CD4-positive, alpha-beta T cell (primary cell): ENCODE results near the gene TMEM184C. TPM values are rescaled to one million over a fixed set of nuclear protein-coding genes. Genes with fewer than 3 reads are reported as not detected.
A peak's percentile ranks its signal among the peaks of the same experiment; 100 is the strongest.

ENCODE experiments used
- ATAC-seq: fragments of 200-7000 bp; cut with Tn5 transposase; one replicate; pipeline ENCODE4 v1.10.0; 2022; ENCODE audit warnings: mild to moderate bottlenecking; ENCODE audit not compliant: poor library complexity
- CTCF ChIA-PET: fragments of 350-600 bp; sonication (Branson Sonifier 250); formaldehyde crosslinking; loops from one replicate; lab custom pipeline; 2021; ENCODE audit warnings: antibody characterized with exemption, inconsistent platforms; lab: Charles Lee
- POLR2A ChIA-PET: fragments of 350-600 bp; sonication (Branson Sonifier 250); formaldehyde crosslinking; loops from one replicate; lab custom pipeline; 2021; ENCODE audit warnings: antibody characterized with exemption, inconsistent platforms; lab: Charles Lee
- DNase-seq, 14 experiments: peaks; one replicate each; pipeline ENCODE4 v3.0.0-alpha.2; 2013 to 2020; ENCODE audit warnings: mixed read lengths in 2 of 14
- H3K27ac ChIP-seq, 2 donors: one replicate each; pipeline versions ENCODE4 v1.5.1 to v1.7.0; 2013; ENCODE audit warnings: low read length in 2 of 2, low read depth in 1 of 2, mild to moderate bottlenecking in 1 of 2
- H3K27me3 ChIP-seq, 2 experiments: 1 replicate in 1 of 2; 2 replicates in 1 of 2; pipeline versions ENCODE4 v1.6.1 to v1.7.0; 2013; ENCODE audit warnings: low read length in 2 of 2, control low read depth in 1 of 2, mild to moderate bottlenecking in 1 of 2, moderate library complexity in 1 of 2; ENCODE audit not compliant: insufficient read depth in 2 of 2, control insufficient read depth in 1 of 2
- H3K36me3 ChIP-seq: one replicate; pipeline ENCODE4 v1.6.1; 2013; ENCODE audit warnings: low read length, control low read depth; ENCODE audit not compliant: insufficient read depth
- H3K4me1 ChIP-seq: one replicate; pipeline ENCODE4 v1.6.1; 2013; ENCODE audit warnings: low read length, control low read depth; ENCODE audit not compliant: insufficient read depth
- H3K4me3 ChIP-seq: one replicate; pipeline ENCODE4 v1.5.1; 2013; ENCODE audit warnings: mild to moderate bottlenecking, low read length, moderate library complexity
- H3K9me3 ChIP-seq, 2 experiments: 1 replicate in 1 of 2; 2 replicates in 1 of 2; pipeline versions ENCODE4 v1.6.1 to v1.7.0; 2013; ENCODE audit warnings: low read length in 2 of 2, mild to moderate bottlenecking in 2 of 2, control low read depth in 1 of 2, moderate library complexity in 1 of 2; ENCODE audit not compliant: control insufficient read depth in 1 of 2, insufficient read depth in 1 of 2
- H3K27ac Mint-ChIP-seq: one replicate; pipeline ENCODE4 v1.8.0; 2020; ENCODE audit warnings: mixed read lengths
- H3K27me3 Mint-ChIP-seq: one replicate; pipeline ENCODE4 v1.8.0; 2021; ENCODE audit warnings: mixed read lengths
- H3K36me3 Mint-ChIP-seq: one replicate; pipeline ENCODE4 v1.8.0; 2021; ENCODE audit warnings: low read depth, mixed read lengths
- H3K4me1 Mint-ChIP-seq: one replicate; pipeline ENCODE4 v1.8.0; 2021; ENCODE audit warnings: low read depth, mixed read lengths
- H3K4me3 Mint-ChIP-seq: one replicate; pipeline ENCODE4 v1.8.0; 2020; ENCODE audit warnings: mild to moderate bottlenecking, mixed read lengths
- H3K9me3 Mint-ChIP-seq: one replicate; pipeline ENCODE4 v1.8.0; 2020; ENCODE audit warnings: mixed read lengths
- CTCF ChIP-seq: fragments of 200-600 bp; IDR thresholded peaks from one replicate; pipeline ENCODE4 v1.8.0; 2022; ENCODE audit warnings: antibody characterized with exemption, mild to moderate bottlenecking
- intact Hi-C, 2 experiments: fragments of 100-400 bp; cut with DNase I in 1 of 2; cut with micrococcal nuclease in 1 of 2; formaldehyde crosslinking; loops; one replicate each; pipeline versions ENCODE4 v1.15.1 to v1.9.0; 2023 to 2025; cut with DNase I, micrococcal nuclease
- total RNA-seq, 174 experiments: library from RNA in 2 of 174; stranded (reverse) in 2 of 174; gene quantifications; one replicate each; pipeline ENCODE4 v1.2.3 and lab custom pipeline; 2021 to 2026

The TMEM184C gene
- total RNA-seq, 2 experiments from 2014 or later: 10.0 to 10.1 TPM

- intact Hi-C loops: loop anchor here (1.0 to 10.0 kb wide), 3 partner anchors 271 to 582 kb away; no protein-coding TSS in a partner anchor
- no peak for TF ChIP-seq CTCF
- no peaks in the 10 kb centered on the region for H3K36me3 Mint-ChIP-seq
- Histone ChIP-seq H3K27me3 (peaks cover 0 to 3% of the 10 kb centered on the region in 2 experiments), H3K36me3 (no peaks in the 10 kb centered on the region), H3K4me3 (no peak overlapping the region), H3K4me1 (peaks cover 6% of the 10 kb centered on the region), H3K9me3 (no peaks in the 10 kb centered on the region), H3K27ac (no peak overlapping the region)
- H3K4me1 Mint-ChIP-seq: no peaks in the 10 kb centered on the region
- H3K4me3 Mint-ChIP-seq: no peak overlapping the region
- POLR2A ChIA-PET: no interaction called here
- peaks cover 4% of the 10 kb centered on the region for H3K27me3 Mint-ChIP-seq
- peak in 1 of 14 experiments; percentile 3 for DNase-seq
- CTCF ChIA-PET: interaction anchor here (1.2 kb wide), 1 partner anchor 271 kb away, joined by 3 read pairs; no protein-coding TSS in a partner anchor
- ATAC-seq: no peak
- no peaks in the 10 kb centered on the region for H3K9me3 Mint-ChIP-seq
- no peak overlapping the region for H3K27ac Mint-ChIP-seq
Measured at GRCh38 chr4:147596377-147596776, 20.8 kb upstream of the TMEM184C start.

GRCh38 chr4:147596981-147597380, 20.2 kb upstream of the TMEM184C start:
- Histone ChIP-seq H3K4me1 (peaks cover 6% of the 10 kb centered on the region), H3K27ac (no peak overlapping the region), H3K36me3 (no peaks in the 10 kb centered on the region), H3K4me3 (no peak overlapping the region), H3K27me3 (peaks cover 0 to 3% of the 10 kb centered on the region in 2 experiments), H3K9me3 (no peaks in the 10 kb centered on the region)
- DNase-seq: no peak
- Mint-ChIP-seq H3K9me3 (no peaks in the 10 kb centered on the region), H3K4me1 (no peaks in the 10 kb centered on the region), H3K27ac (no peak overlapping the region), H3K36me3 (no peaks in the 10 kb centered on the region), H3K27me3 (peaks cover 4% of the 10 kb centered on the region), H3K4me3 (no peak overlapping the region)
- intact Hi-C loops: loop anchor here (1.0 to 10.0 kb wide), 3 partner anchors 270 to 582 kb away; no protein-coding TSS in a partner anchor
- no peak for ATAC-seq
- CTCF ChIA-PET: interaction anchor here (1.1 kb wide), 1 partner anchor 23 kb away, joined by 3 read pairs; no protein-coding TSS in a partner anchor
- POLR2A ChIA-PET: no interaction called here
- no peak for TF ChIP-seq CTCF

GRCh38 chr4:147597561-147597960, 19.6 kb upstream of the TMEM184C start:
- intact Hi-C loops: loop anchor here in 1 of 2 experiments (5.0 to 10.0 kb wide), 2 partner anchors 270 to 583 kb away; no protein-coding TSS in a partner anchor
- DNase-seq (no peak), ATAC-seq (no peak)
- Mint-ChIP-seq H3K4me1 (no peaks in the 10 kb centered on the region), H3K27me3 (peaks cover 4% of the 10 kb centered on the region), H3K9me3 (no peaks in the 10 kb centered on the region), H3K4me3 (no peak overlapping the region), H3K36me3 (no peaks in the 10 kb centered on the region), H3K27ac (no peak overlapping the region)
- CTCF ChIA-PET: interaction anchor here (1.1 kb wide), 1 partner anchor 22 kb away, joined by 3 read pairs; no protein-coding TSS in a partner anchor
- Histone ChIP-seq H3K9me3 (no peaks in the 10 kb centered on the region), H3K4me1 (peaks cover 6% of the 10 kb centered on the region), H3K27me3 (peaks cover 0 to 3% of the 10 kb centered on the region in 2 experiments), H3K4me3 (no peak overlapping the region), H3K27ac (no peak overlapping the region), H3K36me3 (no peaks in the 10 kb centered on the region)
- no peak for TF ChIP-seq CTCF
- POLR2A ChIA-PET: interaction anchor here (1.0 kb wide), 1 partner anchor 20 kb away, joined by 3 read pairs; the partner anchor contains the start of gene TMEM184C
